Panc1 (cell line): ENCODE results near the gene UBC. TPM values are rescaled to one million over a fixed set of nuclear protein-coding genes. Genes with fewer than 3 reads are reported as not detected.
"Not testable (repeated sequence)": the region's sequence is repeated elsewhere in the genome, so short reads cannot be mapped to it uniquely, and the experiment has no call there.

Experiments used
- ATAC-seq: fragments of 200-7000 bp; cut with Tn5 transposase; 2 replicates; pipeline ENCODE4 v1.9.1; 2020; ENCODE audit warnings: mild to moderate bottlenecking, moderate library complexity
- BruUV-seq: library from RNA; stranded (reverse); fragments of 400-500 nt; replicated peaks from 2 replicates; lab custom pipeline; 2021; lab: Mats Ljungman, UMichigan
- CTCF ChIA-PET: fragments of 300-600 bp; sonication (Branson Sonifier 250); formaldehyde crosslinking; loops from one replicate; lab custom pipeline; 2022; ENCODE audit warnings: antibody characterized with exemption; lab: Charles Lee
- POLR2A ChIA-PET: fragments of 300-600 bp; sonication (Branson Sonifier 250); formaldehyde crosslinking; loops from one replicate; lab custom pipeline; 2022; ENCODE audit warnings: antibody characterized with exemption; lab: Charles Lee
- DNase-seq: peaks from one replicate; pipeline ENCODE4 v3.0.0-alpha.2; 2010; ENCODE audit warnings: low read depth, low spot score
- H3K27ac ChIP-seq: 2 replicates; pipeline ENCODE4 v1.5.1; 2011; ENCODE audit warnings: mild to moderate bottlenecking, low read length, inconsistent platforms
- H3K27me3 ChIP-seq: fragments of 200-500 bp; sonication (Bioruptor generic); 2 replicates; pipeline ENCODE4 v1.6.0; 2014; ENCODE audit warnings: low read length, inconsistent platforms; ENCODE audit not compliant: control insufficient read depth, insufficient read depth
- H3K36me3 ChIP-seq: fragments of 200-500 bp; sonication (Bioruptor generic); 2 replicates; pipeline ENCODE4 v1.5.1; 2014; ENCODE audit warnings: inconsistent platforms, mild to moderate bottlenecking, low read length, moderate library complexity; ENCODE audit not compliant: control insufficient read depth, insufficient read depth
- H3K4me1 ChIP-seq: 2 replicates; pipeline ENCODE4 v1.5.1; 2011; ENCODE audit warnings: inconsistent platforms, mild to moderate bottlenecking, low read length, moderate library complexity; ENCODE audit not compliant: control insufficient read depth, insufficient read depth
- H3K4me3 ChIP-seq, 2 experiments: 2 replicates each; pipeline ENCODE4 v1.5.1; 2011 to 2012; ENCODE audit warnings: low read depth in 2 of 2, low read length in 2 of 2, mild to moderate bottlenecking in 2 of 2, inconsistent platforms in 1 of 2, moderate library complexity in 1 of 2
- H3K9me3 ChIP-seq: fragments of 200-500 bp; sonication (Bioruptor generic); 2 replicates; pipeline ENCODE4 v1.5.1; 2014; ENCODE audit warnings: low read depth, mild to moderate bottlenecking, inconsistent platforms, low read length, moderate library complexity; ENCODE audit not compliant: control insufficient read depth, insufficient read depth
- POLR2AphosphoS5 ChIP-seq: IDR thresholded peaks from 2 replicates; pipeline ENCODE4 v1.6.1; 2012; ENCODE audit warnings: mild to moderate bottlenecking, low read depth, low read length, moderate library complexity
- SIN3A ChIP-seq: IDR thresholded peaks from 2 replicates; pipeline ENCODE4 v1.6.1; 2012; ENCODE audit warnings: low read depth, mild to moderate bottlenecking, low read length, moderate library complexity, borderline replicate concordance; ENCODE audit not compliant: insufficient read depth
- TCF7L2 ChIP-seq: IDR thresholded peaks from 2 replicates; pipeline ENCODE4 v1.6.1; 2011; ENCODE audit warnings: mild to moderate bottlenecking, low read depth, low read length, inconsistent platforms
- in situ Hi-C: cut with HindIII; loops from 2 replicates; pipeline ENCODE4 v1.10.0; 2016; ENCODE audit warnings: low sequenced_read_pairs, low pct_unique_long_range_greater_than_20kb
- intact Hi-C: fragments of 100-400 bp; cut with micrococcal nuclease; formaldehyde crosslinking; loops from one replicate; pipeline ENCODE4 v1.10.0; 2022; ENCODE audit not compliant: unreplicated experiment
- total RNA-seq: library from RNA; stranded (reverse); gene quantifications from one replicate; pipeline ENCODE4 v1.2.1, GENCODE V29; 2021; ENCODE audit not compliant: unreplicated experiment
- TF ChIP-seq, protein P1 (sequence below): fragments of 450-650 bp; IDR thresholded peaks from 2 replicates; pipeline ENCODE4 v1.5.1; 2017; ENCODE audit warnings: mild to moderate bottlenecking
- TF ChIP-seq, protein P2 (sequence below), 2 experiments: IDR thresholded peaks; 2 replicates each; pipeline ENCODE4 v1.6.1; 2011 to 2012; ENCODE audit warnings: low read depth in 2 of 2, control low read depth in 1 of 2, low read length in 1 of 2, mild to moderate bottlenecking in 1 of 2, moderate library complexity in 1 of 2; ENCODE audit not compliant: insufficient read depth in 1 of 2

UBC gene
- total RNA-seq, 1 experiment from 2014 or later, result 1,725 TPM

GRCh38 chr12:124888260-124888659 lies 26.2 kb downstream of the UBC start:
- CTCF ChIA-PET, result no interaction called here
- ATAC-seq, result no peak

DNA sequence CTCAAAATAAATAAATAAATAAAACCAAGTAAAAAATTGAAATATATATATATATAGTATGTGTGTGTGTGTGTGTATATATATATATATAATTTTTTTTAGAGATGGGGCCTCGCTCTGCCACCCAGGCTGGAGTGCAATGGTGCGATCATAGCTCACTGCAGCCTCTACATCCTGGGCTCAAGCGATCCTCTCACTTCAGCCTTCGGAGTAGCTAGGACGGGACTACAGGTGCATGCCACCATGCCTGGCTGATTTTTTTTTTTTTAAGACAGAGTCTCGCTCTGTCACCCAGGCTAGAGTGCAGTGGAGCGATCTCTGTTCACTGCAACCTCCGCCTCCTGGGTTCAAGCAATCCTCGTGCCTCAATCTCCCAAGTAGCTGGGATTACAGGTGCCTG lies 26.7 kb downstream of the UBC start:
- H3K27ac ChIP-seq, H3K9me3 ChIP-seq, CTCF ChIA-PET, H3K4me3 ChIP-seq, BruUV-seq, ATAC-seq, H3K36me3 ChIP-seq, in situ Hi-C loops, DNase-seq, POLR2A ChIA-PET, H3K27me3 ChIP-seq: not testable (repeated sequence)
- intact Hi-C loops, result loop anchor here (10.0 kb wide), 1 partner anchor 1083 kb away; no protein-coding TSS in a partner anchor
- peaks cover 11% of the 10 kb centered on the region for H3K4me1 ChIP-seq

More at GRCh38 chr12:124888260-124888659, 26.2 kb downstream of the UBC start:
- TF ChIP-seq, protein P1, sequence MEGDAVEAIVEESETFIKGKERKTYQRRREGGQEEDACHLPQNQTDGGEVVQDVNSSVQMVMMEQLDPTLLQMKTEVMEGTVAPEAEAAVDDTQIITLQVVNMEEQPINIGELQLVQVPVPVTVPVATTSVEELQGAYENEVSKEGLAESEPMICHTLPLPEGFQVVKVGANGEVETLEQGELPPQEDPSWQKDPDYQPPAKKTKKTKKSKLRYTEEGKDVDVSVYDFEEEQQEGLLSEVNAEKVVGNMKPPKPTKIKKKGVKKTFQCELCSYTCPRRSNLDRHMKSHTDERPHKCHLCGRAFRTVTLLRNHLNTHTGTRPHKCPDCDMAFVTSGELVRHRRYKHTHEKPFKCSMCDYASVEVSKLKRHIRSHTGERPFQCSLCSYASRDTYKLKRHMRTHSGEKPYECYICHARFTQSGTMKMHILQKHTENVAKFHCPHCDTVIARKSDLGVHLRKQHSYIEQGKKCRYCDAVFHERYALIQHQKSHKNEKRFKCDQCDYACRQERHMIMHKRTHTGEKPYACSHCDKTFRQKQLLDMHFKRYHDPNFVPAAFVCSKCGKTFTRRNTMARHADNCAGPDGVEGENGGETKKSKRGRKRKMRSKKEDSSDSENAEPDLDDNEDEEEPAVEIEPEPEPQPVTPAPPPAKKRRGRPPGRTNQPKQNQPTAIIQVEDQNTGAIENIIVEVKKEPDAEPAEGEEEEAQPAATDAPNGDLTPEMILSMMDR, result no peak
- no peak for TF ChIP-seq POLR2AphosphoS5
- TF ChIP-seq SIN3A, result no peak
- no peak for TF ChIP-seq TCF7L2
- Histone ChIP-seq H3K9me3 (no peaks in the 10 kb centered on the region), H3K27me3 (no peaks in the 10 kb centered on the region), H3K36me3 (no peaks in the 10 kb centered on the region), H3K27ac (no peak overlapping the region), H3K4me1 (peaks cover 9% of the 10 kb centered on the region), H3K4me3 (no peak overlapping the region)
- no TSS peak for BruUV-seq
- POLR2A ChIA-PET, result no interaction called here
- intact Hi-C loops (loop anchor here (10.0 kb wide), 1 partner anchor 1083 kb away; no protein-coding TSS in a partner anchor), in situ Hi-C loops (no loop called here)
- no peak for DNase-seq

DNA sequence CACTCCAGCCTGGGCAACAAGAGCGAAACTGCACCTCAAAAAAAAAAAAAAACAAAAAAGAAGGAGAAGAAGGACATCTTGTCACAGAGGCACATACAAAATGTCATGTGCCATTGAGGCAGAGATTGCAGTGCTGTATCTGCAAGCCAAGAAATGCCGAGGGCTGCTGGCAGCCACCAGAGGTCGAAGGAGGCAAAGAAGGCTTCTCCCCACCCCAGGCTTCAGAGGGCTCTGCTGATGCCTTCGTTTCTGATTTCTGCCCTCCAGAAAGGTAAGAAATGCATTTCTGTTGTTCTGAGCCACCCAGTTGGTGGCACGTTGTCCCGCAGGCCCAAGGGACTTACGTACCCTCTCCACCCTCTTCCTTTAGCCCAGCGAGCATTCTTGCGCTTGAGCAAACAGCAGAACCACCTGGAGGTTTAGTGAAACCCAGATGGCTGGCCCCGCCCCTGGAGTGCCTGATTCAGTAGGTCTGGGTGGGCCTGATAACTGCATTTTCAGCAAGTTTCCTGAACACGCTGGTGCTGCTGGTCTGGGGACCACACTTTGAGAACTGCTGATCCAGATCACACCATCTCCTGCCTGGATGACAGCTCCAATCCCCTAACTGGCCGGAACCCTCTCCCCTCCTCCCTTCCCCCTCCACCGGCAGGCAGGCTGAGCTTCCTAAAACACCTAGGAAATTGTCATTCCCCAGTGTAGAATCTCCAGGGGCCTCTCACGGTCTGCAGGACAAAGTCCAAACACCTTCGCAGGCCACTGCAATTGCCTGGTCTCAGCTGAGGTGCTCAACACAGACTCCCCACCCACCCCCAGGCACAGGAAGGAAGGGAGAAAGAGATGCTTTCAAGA lies 29.6 kb downstream of the UBC start:
- H3K4me3 ChIP-seq, result no peak overlapping the region
- CTCF ChIA-PET, result no interaction called here
- H3K27me3 ChIP-seq, result no peaks in the 10 kb centered on the region
- DNase-seq (no peak), ATAC-seq (peak; percentile 21; the same call in 1 of the 2 replicates)
- no peak for TF ChIP-seq SIN3A
- TF ChIP-seq TCF7L2, result no peak
- TF ChIP-seq, protein P1, result no peak
- TF ChIP-seq, protein P2, sequence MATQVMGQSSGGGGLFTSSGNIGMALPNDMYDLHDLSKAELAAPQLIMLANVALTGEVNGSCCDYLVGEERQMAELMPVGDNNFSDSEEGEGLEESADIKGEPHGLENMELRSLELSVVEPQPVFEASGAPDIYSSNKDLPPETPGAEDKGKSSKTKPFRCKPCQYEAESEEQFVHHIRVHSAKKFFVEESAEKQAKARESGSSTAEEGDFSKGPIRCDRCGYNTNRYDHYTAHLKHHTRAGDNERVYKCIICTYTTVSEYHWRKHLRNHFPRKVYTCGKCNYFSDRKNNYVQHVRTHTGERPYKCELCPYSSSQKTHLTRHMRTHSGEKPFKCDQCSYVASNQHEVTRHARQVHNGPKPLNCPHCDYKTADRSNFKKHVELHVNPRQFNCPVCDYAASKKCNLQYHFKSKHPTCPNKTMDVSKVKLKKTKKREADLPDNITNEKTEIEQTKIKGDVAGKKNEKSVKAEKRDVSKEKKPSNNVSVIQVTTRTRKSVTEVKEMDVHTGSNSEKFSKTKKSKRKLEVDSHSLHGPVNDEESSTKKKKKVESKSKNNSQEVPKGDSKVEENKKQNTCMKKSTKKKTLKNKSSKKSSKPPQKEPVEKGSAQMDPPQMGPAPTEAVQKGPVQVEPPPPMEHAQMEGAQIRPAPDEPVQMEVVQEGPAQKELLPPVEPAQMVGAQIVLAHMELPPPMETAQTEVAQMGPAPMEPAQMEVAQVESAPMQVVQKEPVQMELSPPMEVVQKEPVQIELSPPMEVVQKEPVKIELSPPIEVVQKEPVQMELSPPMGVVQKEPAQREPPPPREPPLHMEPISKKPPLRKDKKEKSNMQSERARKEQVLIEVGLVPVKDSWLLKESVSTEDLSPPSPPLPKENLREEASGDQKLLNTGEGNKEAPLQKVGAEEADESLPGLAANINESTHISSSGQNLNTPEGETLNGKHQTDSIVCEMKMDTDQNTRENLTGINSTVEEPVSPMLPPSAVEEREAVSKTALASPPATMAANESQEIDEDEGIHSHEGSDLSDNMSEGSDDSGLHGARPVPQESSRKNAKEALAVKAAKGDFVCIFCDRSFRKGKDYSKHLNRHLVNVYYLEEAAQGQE (IDR thresholded peaks at IDR 0.05; ENCODE audit: insufficient read depth in 1 of 2, low read depth in 2 of 2, low read length in 1 of 2), result no peak
- TF ChIP-seq POLR2AphosphoS5, result no peak
- in situ Hi-C loops, result no loop called here
- intact Hi-C loops, result loop anchor here (10.0 kb wide), 1 partner anchor 1080 kb away; no protein-coding TSS in a partner anchor
- H3K4me1 ChIP-seq, result peaks cover 16% of the 10 kb centered on the region
- POLR2A ChIA-PET, result no interaction called here
- H3K36me3 ChIP-seq, result no peaks in the 10 kb centered on the region
- no peaks in the 10 kb centered on the region for H3K9me3 ChIP-seq
- BruUV-seq, result no TSS peak
- no peak overlapping the region for H3K27ac ChIP-seq
